Panc1 (cell line): ENCODE results near the gene WSCD1. TPM values are rescaled to one million over a fixed set of nuclear protein-coding genes. Genes with fewer than 3 reads are reported as not detected.

Source experiments
- ATAC-seq: fragments of 200-7000 bp; cut with Tn5 transposase; 2 replicates; pipeline ENCODE4 v1.9.1; 2020; ENCODE audit warnings: mild to moderate bottlenecking, moderate library complexity
- BruUV-seq: library from RNA; stranded (reverse); fragments of 400-500 nt; replicated peaks from 2 replicates; lab custom pipeline; 2021; lab: Mats Ljungman, UMichigan
- CTCF ChIA-PET: fragments of 300-600 bp; sonication (Branson Sonifier 250); formaldehyde crosslinking; loops from one replicate; lab custom pipeline; 2022; ENCODE audit warnings: antibody characterized with exemption; lab: Charles Lee
- POLR2A ChIA-PET: fragments of 300-600 bp; sonication (Branson Sonifier 250); formaldehyde crosslinking; loops from one replicate; lab custom pipeline; 2022; ENCODE audit warnings: antibody characterized with exemption; lab: Charles Lee
- DNase-seq: peaks from one replicate; pipeline ENCODE4 v3.0.0-alpha.2; 2010; ENCODE audit warnings: low read depth, low spot score
- H3K27ac ChIP-seq: 2 replicates; pipeline ENCODE4 v1.5.1; 2011; ENCODE audit warnings: mild to moderate bottlenecking, low read length, inconsistent platforms
- H3K27me3 ChIP-seq: fragments of 200-500 bp; sonication (Bioruptor generic); 2 replicates; pipeline ENCODE4 v1.6.0; 2014; ENCODE audit warnings: low read length, inconsistent platforms; ENCODE audit not compliant: control insufficient read depth, insufficient read depth
- H3K36me3 ChIP-seq: fragments of 200-500 bp; sonication (Bioruptor generic); 2 replicates; pipeline ENCODE4 v1.5.1; 2014; ENCODE audit warnings: inconsistent platforms, mild to moderate bottlenecking, low read length, moderate library complexity; ENCODE audit not compliant: control insufficient read depth, insufficient read depth
- H3K4me1 ChIP-seq: 2 replicates; pipeline ENCODE4 v1.5.1; 2011; ENCODE audit warnings: inconsistent platforms, mild to moderate bottlenecking, low read length, moderate library complexity; ENCODE audit not compliant: control insufficient read depth, insufficient read depth
- H3K4me3 ChIP-seq, 2 experiments: 2 replicates each; pipeline ENCODE4 v1.5.1; 2011 to 2012; ENCODE audit warnings: low read depth in 2 of 2, low read length in 2 of 2, mild to moderate bottlenecking in 2 of 2, inconsistent platforms in 1 of 2, moderate library complexity in 1 of 2
- H3K9me3 ChIP-seq: fragments of 200-500 bp; sonication (Bioruptor generic); 2 replicates; pipeline ENCODE4 v1.5.1; 2014; ENCODE audit warnings: low read depth, mild to moderate bottlenecking, inconsistent platforms, low read length, moderate library complexity; ENCODE audit not compliant: control insufficient read depth, insufficient read depth
- CTCF ChIP-seq: fragments of 450-650 bp; IDR thresholded peaks from 2 replicates; pipeline ENCODE4 v1.5.1; 2017; ENCODE audit warnings: mild to moderate bottlenecking
- POLR2AphosphoS5 ChIP-seq: IDR thresholded peaks from 2 replicates; pipeline ENCODE4 v1.6.1; 2012; ENCODE audit warnings: mild to moderate bottlenecking, low read depth, low read length, moderate library complexity
- REST ChIP-seq, 2 experiments: IDR thresholded peaks; 2 replicates each; pipeline ENCODE4 v1.6.1; 2011 to 2012; ENCODE audit warnings: low read depth in 2 of 2, control low read depth in 1 of 2, low read length in 1 of 2, mild to moderate bottlenecking in 1 of 2, moderate library complexity in 1 of 2; ENCODE audit not compliant: insufficient read depth in 1 of 2
- SIN3A ChIP-seq: IDR thresholded peaks from 2 replicates; pipeline ENCODE4 v1.6.1; 2012; ENCODE audit warnings: low read depth, mild to moderate bottlenecking, low read length, moderate library complexity, borderline replicate concordance; ENCODE audit not compliant: insufficient read depth
- TCF7L2 ChIP-seq: IDR thresholded peaks from 2 replicates; pipeline ENCODE4 v1.6.1; 2011; ENCODE audit warnings: mild to moderate bottlenecking, low read depth, low read length, inconsistent platforms
- in situ Hi-C: cut with HindIII; loops from 2 replicates; pipeline ENCODE4 v1.10.0; 2016; ENCODE audit warnings: low sequenced_read_pairs, low pct_unique_long_range_greater_than_20kb
- intact Hi-C: fragments of 100-400 bp; cut with micrococcal nuclease; formaldehyde crosslinking; loops from one replicate; pipeline ENCODE4 v1.10.0; 2022; ENCODE audit not compliant: unreplicated experiment
- total RNA-seq: library from RNA; stranded (reverse); gene quantifications from one replicate; pipeline ENCODE4 v1.2.1, GENCODE V29; 2021; ENCODE audit not compliant: unreplicated experiment

Gene WSCD1
- total RNA-seq, 1 experiment from 2014 or later, result 0.74 TPM

- CTCF ChIA-PET, result no interaction called here
- TF ChIP-seq REST (IDR thresholded peaks at IDR 0.05; ENCODE audit: insufficient read depth in 1 of 2, low read depth in 2 of 2, low read length in 1 of 2), result no peak
- no peak for TF ChIP-seq SIN3A
- TF ChIP-seq TCF7L2, result no peak
- TF ChIP-seq POLR2AphosphoS5, result no peak
- no peak for TF ChIP-seq CTCF
- Histone ChIP-seq H3K27me3 (no peaks in the 10 kb centered on the region; the same call in 1 of the 2 replicates), H3K4me1 (no peaks in the 10 kb centered on the region), H3K27ac (no peak overlapping the region), H3K4me3 (no peak overlapping the region), H3K36me3 (no peaks in the 10 kb centered on the region), H3K9me3 (no peaks in the 10 kb centered on the region)
- ATAC-seq, result no peak
- in situ Hi-C loops, result no loop called here
- intact Hi-C loops, result no loop called here
- no peak for DNase-seq
- POLR2A ChIA-PET, result no interaction called here
- no TSS peak for BruUV-seq
These were observed 2.0 kb downstream of the WSCD1 start for GRCh38 chr17:6072157-6072556.

GRCh38 chr17:6072611-6073010, 2.4 kb downstream of the WSCD1 start:
- H3K4me1 ChIP-seq, result no peaks in the 10 kb centered on the region
- no peaks in the 10 kb centered on the region for H3K9me3 ChIP-seq
- DNase-seq, result no peak
- no peaks in the 10 kb centered on the region; the same call in 1 of the 2 replicates for H3K27me3 ChIP-seq
- POLR2A ChIA-PET, result interaction anchor here (0.6 kb wide), 1 partner anchor 109 kb away, joined by 3 read pairs; no protein-coding TSS in a partner anchor
- CTCF ChIA-PET, result no interaction called here
- no TSS peak for BruUV-seq
- TF ChIP-seq REST (IDR thresholded peaks at IDR 0.05; ENCODE audit: insufficient read depth in 1 of 2, low read depth in 2 of 2, low read length in 1 of 2) (no peak), POLR2AphosphoS5 (no peak), TCF7L2 (no peak), CTCF (no peak), SIN3A (no peak)
- no peak for ATAC-seq
- no peak overlapping the region for H3K4me3 ChIP-seq
- in situ Hi-C loops (no loop called here), intact Hi-C loops (no loop called here)
- H3K27ac ChIP-seq, result no peak overlapping the region
- no peaks in the 10 kb centered on the region for H3K36me3 ChIP-seq
